NT2/D1 (cell line): ENCODE results near the gene FOSL1.

Source experiments
- SUZ12 ChIP-seq: IDR thresholded peaks from 2 replicates; pipeline ENCODE4 v1.6.1; 2011; ENCODE audit not compliant: insufficient read length, insufficient read depth; ENCODE audit errors: extremely low read depth
- YY1 ChIP-seq: IDR thresholded peaks from 2 replicates; pipeline ENCODE4 v1.6.1; 2011; ENCODE audit not compliant: insufficient read length, insufficient read depth
- ZNF274 ChIP-seq: IDR thresholded peaks from 2 replicates; pipeline ENCODE4 v1.6.1; 2011; ENCODE audit warnings: mild to moderate bottlenecking, low read depth, low read length

GRCh38 chr11:65920372-65920802, 20.2 kb upstream of the FOSL1 start:
- no peak for TF ChIP-seq SUZ12
- no peak for TF ChIP-seq YY1
- TF ChIP-seq ZNF274 = no peak
